ENCODE results near the gene PLD4.

DNA sequence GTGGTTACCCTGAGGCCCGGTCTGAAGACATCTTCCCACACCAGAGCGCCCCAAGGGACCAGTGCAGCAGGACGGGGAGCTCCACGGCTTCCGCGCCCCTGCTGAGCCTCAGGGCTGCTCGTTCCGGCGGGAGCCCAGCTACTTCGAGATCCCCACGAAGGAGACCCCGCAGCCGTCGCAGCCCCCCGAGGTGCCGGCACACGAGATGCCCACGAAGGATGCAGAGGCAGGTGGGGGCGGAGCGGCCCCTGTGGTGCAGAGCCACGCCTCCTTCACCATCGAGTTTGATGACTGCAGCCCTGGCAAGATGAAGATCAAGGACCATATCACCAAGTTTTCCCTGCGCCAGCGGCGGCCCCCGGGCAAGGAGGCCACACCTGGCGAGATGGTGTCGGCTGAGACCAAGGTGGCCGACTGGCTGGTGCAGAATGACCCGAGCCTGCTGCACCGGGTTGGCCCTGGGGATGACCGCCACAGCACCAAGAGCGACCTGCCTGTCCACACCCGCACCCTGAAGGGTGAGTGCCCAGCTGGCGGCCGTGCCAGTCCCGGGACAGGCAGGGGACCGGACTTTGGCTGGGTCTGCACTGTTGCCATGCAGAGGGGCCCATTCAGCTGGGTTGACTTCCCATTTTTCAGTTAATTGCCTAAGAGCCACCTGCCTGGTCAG is 41.6 kb upstream of the PLD4 start:
- TF ChIP-seq, protein P1, sequence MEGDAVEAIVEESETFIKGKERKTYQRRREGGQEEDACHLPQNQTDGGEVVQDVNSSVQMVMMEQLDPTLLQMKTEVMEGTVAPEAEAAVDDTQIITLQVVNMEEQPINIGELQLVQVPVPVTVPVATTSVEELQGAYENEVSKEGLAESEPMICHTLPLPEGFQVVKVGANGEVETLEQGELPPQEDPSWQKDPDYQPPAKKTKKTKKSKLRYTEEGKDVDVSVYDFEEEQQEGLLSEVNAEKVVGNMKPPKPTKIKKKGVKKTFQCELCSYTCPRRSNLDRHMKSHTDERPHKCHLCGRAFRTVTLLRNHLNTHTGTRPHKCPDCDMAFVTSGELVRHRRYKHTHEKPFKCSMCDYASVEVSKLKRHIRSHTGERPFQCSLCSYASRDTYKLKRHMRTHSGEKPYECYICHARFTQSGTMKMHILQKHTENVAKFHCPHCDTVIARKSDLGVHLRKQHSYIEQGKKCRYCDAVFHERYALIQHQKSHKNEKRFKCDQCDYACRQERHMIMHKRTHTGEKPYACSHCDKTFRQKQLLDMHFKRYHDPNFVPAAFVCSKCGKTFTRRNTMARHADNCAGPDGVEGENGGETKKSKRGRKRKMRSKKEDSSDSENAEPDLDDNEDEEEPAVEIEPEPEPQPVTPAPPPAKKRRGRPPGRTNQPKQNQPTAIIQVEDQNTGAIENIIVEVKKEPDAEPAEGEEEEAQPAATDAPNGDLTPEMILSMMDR (conservative IDR thresholded peaks at IDR 0.05; ENCODE audit: low read length): no peak
- TF ChIP-seq EZH2phosphoT487 (IDR thresholded peaks at IDR 0.05; ENCODE audit: borderline replicate concordance): no peak

Measured in Loucy (cell line).